Measurements from ENCODE around the gene ZSCAN12.
"Not testable (repeated sequence)": the region's sequence is repeated elsewhere in the genome, so short reads cannot be mapped to it uniquely, and the experiment has no call there.

The ZSCAN12 gene

DNA sequence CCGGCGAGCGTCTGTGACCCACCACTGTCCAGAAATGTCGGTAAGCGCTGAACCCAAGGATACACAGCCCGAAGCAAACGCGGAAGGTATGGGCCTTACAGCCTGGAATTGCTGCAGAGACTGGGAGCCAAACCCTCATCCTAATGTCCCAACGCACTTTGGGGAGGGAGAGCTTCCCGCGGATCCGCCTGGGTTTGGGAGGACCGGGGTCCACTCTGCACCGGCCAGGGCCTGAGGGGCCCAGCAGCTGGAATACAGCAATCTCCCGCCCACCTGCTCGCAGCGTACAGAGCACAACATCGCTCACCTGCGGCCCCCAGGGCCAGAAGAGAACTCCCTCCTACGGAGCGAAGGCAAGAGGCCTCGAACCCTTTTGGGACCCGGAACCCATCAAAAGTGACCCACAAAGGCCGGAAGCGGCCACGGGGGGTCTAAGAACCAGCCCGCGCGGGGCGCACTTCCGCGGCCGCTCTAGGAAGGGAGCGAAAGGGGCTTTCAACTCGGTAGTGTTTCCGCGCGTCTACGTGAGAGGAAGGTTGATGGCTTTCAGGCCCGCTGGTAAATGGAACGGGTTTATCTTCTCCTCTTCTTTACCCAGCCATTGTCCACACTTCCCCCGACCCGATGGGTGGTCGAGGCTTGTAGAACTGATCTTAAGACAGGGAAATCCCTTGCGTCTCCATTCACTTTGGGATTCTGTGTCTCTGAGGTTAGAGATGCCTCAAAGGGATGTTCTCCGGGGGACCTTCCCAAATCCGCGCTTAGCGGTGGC lies at the start of gene ZSCAN12:
Gene ZSCAN12 (minus strand): TSS at position 398 of the 772 bp plus-strand sequence. CDS start 1,342 bp downstream, outside the sequence.
- DNase-seq (ENCODE audit: low spot score): peak; percentile 84

DNA sequence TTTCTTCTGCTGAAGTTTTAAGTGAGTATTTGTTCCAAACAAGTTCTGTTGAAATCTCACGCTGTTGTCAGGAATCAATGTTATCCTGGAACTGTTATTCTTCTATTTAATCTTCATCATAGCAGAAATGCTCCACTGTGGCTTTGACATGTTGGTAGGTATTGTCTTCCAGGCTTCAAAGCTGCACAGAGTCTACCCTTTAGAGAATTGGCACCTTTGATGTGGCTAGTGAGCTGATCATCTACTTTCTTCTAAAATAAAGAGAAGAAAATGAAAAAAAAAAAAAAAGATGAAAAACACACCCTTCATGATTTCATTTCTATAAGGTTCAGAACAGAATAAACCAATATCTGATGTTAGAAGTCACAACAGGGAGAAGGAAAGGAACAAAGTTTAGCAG lies 49.5 kb upstream of the ZSCAN12 start:
- DNase-seq (ENCODE audit: low spot score): no peak

GRCh38 chr6:28447512-28447906 lies 48.0 kb upstream of the ZSCAN12 start:
- not testable (repeated sequence) for DNase-seq (ENCODE audit: low spot score)

DNA sequence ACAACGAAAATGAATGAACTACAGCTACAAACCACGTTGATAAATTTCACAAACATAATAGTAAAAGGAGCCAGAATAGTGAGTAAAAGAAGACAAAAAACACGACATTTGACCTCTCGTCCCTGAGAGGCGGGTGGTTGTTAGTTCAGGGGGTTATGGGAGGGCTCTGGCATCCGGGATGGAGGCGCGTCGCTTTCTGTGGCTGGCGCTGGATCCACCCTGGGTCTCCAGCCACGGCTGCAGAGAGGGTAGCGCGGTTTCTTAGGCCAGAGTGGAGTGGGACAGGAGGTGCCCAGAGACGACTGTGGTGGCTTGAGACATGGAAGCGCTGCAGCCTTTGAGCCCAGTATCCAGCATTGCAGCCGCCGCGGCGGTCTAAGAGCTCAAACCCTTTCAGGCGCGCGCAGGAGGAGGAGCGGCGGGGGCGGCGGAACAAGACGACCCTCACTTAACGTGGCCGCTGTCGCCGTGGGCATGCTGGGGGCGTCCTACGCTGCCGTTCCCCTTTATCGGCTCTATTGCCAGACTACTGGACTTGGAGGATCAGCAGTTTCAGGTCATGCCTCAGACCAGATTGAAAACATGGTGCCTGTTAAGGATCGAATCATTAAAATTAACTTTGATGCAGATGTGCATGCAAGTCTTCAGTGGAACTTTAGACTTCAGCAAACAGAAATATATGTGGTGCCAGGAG lies 47.4 kb upstream of the ZSCAN12 start:
- no peak for DNase-seq (ENCODE audit: low spot score)

DNA sequence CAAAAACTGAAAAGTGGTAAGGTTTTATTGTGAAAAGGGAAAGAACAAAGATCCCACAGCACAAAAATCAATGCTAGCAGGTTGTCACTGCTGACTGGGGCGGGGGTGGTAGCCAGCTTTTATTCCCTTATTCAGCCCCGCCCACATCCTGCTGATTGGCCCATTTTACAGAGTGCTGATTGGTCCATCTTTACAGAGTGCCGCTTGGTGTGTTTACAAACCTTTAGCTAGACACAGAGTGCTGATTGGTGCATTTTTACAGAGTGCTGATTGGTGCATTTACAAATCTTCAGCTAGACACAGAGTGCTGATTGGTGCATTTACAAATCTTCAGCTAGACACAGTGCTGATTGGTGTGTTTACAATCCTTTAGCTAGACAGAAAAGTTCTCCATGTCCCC lies 45.2 kb upstream of the ZSCAN12 start:
- not testable (repeated sequence) for DNase-seq (ENCODE audit: low spot score)

GRCh38 chr6:28443112-28443773 lies 43.7 kb upstream of the ZSCAN12 start, which contains the start of gene ZSCAN23:
Gene ZSCAN23 (minus strand): TSS chr6:28443491. CDS start chr6:28436266, 7,225 bp downstream.
- peak; percentile 87 for DNase-seq (ENCODE audit: low spot score)

DNA sequence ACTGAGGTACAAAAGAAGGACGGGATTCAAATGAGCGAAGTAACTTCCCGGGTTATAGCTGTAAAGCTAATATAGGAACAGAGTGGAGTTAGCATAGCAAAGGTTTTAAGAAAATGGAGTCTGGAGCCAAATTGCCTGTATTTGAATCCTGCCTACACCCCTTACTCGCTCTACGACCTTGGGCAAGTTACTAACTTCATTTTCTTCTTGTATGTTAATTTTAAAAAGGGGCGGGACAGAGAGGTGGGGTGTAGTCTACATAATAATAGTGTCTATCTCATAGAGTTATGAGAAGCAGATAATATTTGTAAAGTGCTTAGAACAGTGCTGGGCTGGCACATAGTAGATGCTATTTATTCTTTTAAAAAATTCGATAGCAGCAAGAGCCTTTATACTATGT lies 43.0 kb upstream of the ZSCAN12 start:
- no peak for DNase-seq (ENCODE audit: low spot score)

GRCh38 chr6:28436404-28436803 lies 36.9 kb upstream of the ZSCAN12 start:
- no peak for DNase-seq (ENCODE audit: low spot score)

DNA sequence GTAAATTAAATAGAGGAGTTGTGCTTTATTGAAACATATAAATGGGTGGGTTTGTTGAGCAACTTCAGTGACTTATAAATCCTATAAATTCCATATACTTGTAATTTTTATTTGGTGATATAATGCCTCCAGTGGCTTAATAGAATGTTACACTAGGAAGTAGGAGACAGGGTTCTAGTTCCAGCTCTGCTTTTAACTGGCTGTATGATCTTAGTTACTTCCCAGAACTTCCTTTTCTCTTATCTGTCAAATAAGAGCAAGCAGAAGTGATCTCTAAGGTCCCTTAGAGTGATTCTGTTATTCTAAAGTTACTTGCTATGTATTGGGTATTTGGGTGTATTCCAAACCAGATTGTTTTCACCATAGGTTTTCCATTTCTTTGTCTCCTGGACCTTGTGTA lies 33.6 kb upstream of the ZSCAN12 start:
- DNase-seq (ENCODE audit: low spot score): no peak

- DNase-seq (ENCODE audit: low spot score): no peak
These were observed 30.2 kb upstream of the ZSCAN12 start for GRCh38 chr6:28429781-28430180.

DNA sequence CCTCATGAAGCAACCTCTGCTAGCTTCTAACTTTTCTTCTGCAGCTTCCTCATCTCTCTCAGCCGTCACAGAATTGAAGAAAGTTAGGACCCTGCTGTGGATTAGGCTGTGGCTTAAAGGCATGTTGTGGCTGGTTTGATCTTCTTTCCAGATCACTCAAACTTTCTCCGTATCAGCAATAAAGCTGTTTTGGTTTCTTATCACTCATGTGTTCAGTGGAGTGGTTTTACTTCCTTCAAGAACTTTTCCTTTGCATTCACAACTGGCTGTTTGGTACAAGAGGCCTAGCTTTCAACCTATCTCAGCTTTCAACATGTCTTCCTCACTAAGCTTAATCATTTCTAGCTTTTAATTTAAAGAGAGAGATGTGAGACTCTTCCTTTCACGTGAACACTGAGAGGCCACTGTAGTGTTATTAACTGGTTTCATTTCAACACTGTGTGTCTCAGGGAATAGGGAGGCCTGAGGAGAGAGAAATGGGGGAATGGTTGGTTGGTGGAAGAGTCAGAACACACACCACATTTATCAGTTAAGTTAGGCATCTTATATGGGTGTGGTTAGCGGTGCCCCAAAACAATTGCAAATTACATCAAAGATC lies 26.5 kb upstream of the ZSCAN12 start:
- peak; percentile 62 for DNase-seq (ENCODE audit: low spot score)

- peak; percentile 18 for DNase-seq (ENCODE audit: low spot score)
These were observed 24.6 kb upstream of the ZSCAN12 start for GRCh38 chr6:28424163-28424562.

DNA sequence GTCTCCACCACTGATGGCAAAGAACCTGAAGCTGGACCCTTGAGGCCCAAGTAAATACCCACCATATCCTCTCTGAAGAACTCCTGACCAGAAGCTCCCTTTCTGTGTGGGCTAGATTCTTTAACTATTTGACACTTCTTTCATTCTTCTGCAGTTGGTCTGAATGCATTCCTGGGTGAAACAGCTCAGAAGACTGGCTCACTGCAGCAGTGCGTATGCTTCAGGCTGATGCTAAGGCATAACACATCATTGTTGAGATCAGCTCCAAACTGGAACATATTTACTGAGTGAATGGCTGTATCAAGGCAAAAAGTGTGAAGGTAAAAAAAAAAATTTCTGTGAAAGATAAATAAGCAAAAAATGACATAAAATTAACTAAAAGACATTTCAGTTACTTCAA lies 24.0 kb upstream of the ZSCAN12 start:
- DNase-seq (ENCODE audit: low spot score): no peak

- DNase-seq (ENCODE audit: low spot score): no peak
These were observed 14.1 kb upstream of the ZSCAN12 start for GRCh38 chr6:28413681-28414080.

DNA sequence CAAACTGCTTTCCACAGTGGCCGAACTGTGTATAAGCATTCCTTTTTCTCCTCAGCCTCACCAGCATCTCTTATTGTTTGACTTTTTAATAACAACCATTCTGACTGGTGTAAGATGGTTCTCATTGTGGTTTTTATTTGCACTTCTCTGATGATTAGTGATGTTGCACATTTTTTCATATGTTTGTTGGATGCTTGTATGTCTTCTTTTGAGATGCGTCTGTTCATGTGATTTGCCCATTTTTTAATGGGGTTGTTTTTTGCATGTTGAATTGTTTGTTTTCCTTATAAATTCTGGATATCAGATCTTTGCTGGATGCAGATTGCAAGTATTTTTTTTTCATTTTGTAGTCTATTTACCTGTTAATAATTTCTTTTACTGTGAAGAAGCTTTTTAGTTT lies 11.2 kb upstream of the ZSCAN12 start:
- DNase-seq (ENCODE audit: low spot score): no peak

- DNase-seq (ENCODE audit: low spot score): peak; percentile 51
These were observed 8.7 kb upstream of the ZSCAN12 start for GRCh38 chr6:28408076-28408802.

DNA sequence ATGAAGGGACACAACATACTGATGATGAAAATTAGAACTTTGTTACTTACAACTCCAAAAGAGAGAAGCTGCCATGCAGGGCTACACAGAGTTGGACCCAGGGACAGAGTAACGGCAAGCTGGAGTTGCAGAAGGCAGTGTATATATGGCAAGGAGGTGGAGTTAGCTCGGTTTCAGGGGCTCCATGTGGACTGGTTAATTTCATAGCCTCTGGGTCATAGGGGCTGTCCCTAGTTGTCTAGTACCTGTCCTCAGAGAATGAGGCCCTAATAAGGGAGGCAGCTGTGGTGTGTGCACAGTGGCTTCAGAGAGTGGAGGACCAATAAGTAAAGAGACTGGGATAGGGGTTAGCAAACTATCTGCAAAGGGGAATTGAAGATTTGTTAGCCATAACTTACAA lies 7.9 kb upstream of the ZSCAN12 start:
- no peak for DNase-seq (ENCODE audit: low spot score)

DNA sequence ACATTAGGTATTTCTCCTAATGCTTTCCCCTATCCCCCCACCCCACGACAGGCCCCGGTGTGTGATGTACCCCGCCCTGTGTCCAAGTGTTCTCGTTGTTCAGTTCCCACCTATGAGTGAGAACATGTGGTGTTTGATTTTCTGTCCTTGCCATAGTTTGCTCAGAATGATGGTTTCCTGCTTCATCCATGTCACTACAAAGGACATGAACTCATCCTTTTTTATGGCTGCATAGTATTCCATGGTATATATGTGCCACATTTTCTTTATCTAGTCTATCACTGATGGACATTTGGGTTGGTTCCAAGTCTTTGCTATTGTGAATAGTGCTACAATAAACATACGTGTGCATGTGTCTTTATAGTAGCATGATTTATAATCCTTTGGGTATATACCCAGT lies 4.4 kb upstream of the ZSCAN12 start:
- not testable (repeated sequence) for DNase-seq (ENCODE audit: low spot score)

GRCh38 chr6:28402197-28402596 lies 2.6 kb upstream of the ZSCAN12 start:
- no peak for DNase-seq (ENCODE audit: low spot score)

GRCh38 chr6:28401172-28401571 lies 1.6 kb upstream of the ZSCAN12 start:
- no peak for DNase-seq (ENCODE audit: low spot score)

- no peak for DNase-seq (ENCODE audit: low spot score)
These were observed 540 bp upstream of the ZSCAN12 start for GRCh38 chr6:28400122-28400451.

- no peak for DNase-seq (ENCODE audit: low spot score)
These were observed 3.6 kb downstream of the ZSCAN12 start for GRCh38 chr6:28395918-28396317.
